HG03039 (cell line): ENCODE measurements around the gene C19orf25.
"Not testable (repeated sequence)": the region's sequence is repeated elsewhere in the genome, so short reads cannot be mapped to it uniquely, and the experiment has no call there.

Source experiments
- ATAC-seq: cut with Tn5 transposase; IDR thresholded peaks from one replicate; pipeline ENCODE4 v1.9.1; 2021; ENCODE audit warnings: mild to moderate bottlenecking, moderate library complexity; ENCODE audit not compliant: unreplicated experiment

Gene C19orf25

GRCh38 chr19:1512671-1513498 lies 33.9 kb upstream of the C19orf25 start, which contains the start of gene ADAMTSL5:
Gene ADAMTSL5, minus strand, starts transcription at chr19:1513019. Its CDS starts 2,076 bp downstream, at chr19:1510943.
- no peak for ATAC-seq

GRCh38 chr19:1511318-1512317 lies 32.6 kb upstream of the C19orf25 start:
- no peak for ATAC-seq

GRCh38 chr19:1510807-1511206 lies 31.8 kb upstream of the C19orf25 start:
- ATAC-seq = no peak

GRCh38 chr19:1510442-1510806 lies 31.4 kb upstream of the C19orf25 start:
- no peak for ATAC-seq

- ATAC-seq = no peak
Measured at GRCh38 chr19:1509602-1510441, 30.8 kb upstream of the C19orf25 start.

- ATAC-seq = no peak
Measured at GRCh38 chr19:1508507-1508856, 29.5 kb upstream of the C19orf25 start.

GRCh38 chr19:1507763-1508506 lies 28.9 kb upstream of the C19orf25 start:
- ATAC-seq = no peak

GRCh38 chr19:1507192-1507660 lies 28.2 kb upstream of the C19orf25 start:
- no peak for ATAC-seq

- no peak for ATAC-seq
Measured at GRCh38 chr19:1505991-1506881, 27.2 kb upstream of the C19orf25 start.

- no peak for ATAC-seq
Measured at GRCh38 chr19:1505012-1505411, 26.0 kb upstream of the C19orf25 start.

- ATAC-seq = no peak
Measured at GRCh38 chr19:1503925-1504773, 25.1 kb upstream of the C19orf25 start.

GRCh38 chr19:1503089-1503924 lies 24.3 kb upstream of the C19orf25 start:
- no peak for ATAC-seq

- ATAC-seq = no peak
Measured at GRCh38 chr19:1502433-1503088, 23.5 kb upstream of the C19orf25 start.

- ATAC-seq = no peak
Measured at GRCh38 chr19:1501200-1501595, 22.2 kb upstream of the C19orf25 start.

- not testable (repeated sequence) for ATAC-seq
Measured at GRCh38 chr19:1499231-1499630, 20.2 kb upstream of the C19orf25 start.

- ATAC-seq = no peak
Measured at GRCh38 chr19:1497578-1498235, 18.7 kb upstream of the C19orf25 start.
